ENCODE results near the gene NELFCD.

The NELFCD gene

DNA sequence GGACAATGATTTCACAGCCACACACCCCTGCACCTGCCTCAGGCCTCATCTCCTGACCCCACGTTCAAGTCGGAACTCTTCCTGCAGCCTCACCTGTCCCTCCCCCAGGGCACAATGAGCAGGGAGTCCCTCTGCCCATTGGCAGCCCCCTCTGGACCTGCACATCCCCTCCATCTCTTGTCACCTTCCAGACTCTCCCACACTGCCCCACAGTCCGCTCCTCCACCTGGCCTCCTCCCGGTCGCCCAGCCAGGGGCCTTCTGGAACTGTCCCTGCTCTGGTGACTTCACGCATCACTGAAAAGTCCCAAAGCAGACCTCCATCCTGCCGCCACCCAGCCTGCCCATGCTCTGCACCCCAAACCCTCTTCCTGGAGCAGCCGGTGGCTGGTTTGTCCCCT, 21.3 kb downstream of the NELFCD start:
- H3K9me3 ChIP-seq (ENCODE audit: insufficient read depth, low read length), result no peaks in the 10 kb centered on the region
- DNase-seq (ENCODE audit: low read depth, low spot score), result no peak
- TF ChIP-seq SUZ12 (IDR thresholded peaks at IDR 0.05; ENCODE audit: extremely low read depth, insufficient read depth, insufficient read length), result no peak
- no peak for TF ChIP-seq YY1 (IDR thresholded peaks at IDR 0.05; ENCODE audit: insufficient read depth, insufficient read length)
- no peak for TF ChIP-seq ZNF274 (IDR thresholded peaks at IDR 0.05; ENCODE audit: low read depth, low read length)
- peaks cover 11% of the 10 kb centered on the region for H3K4me1 ChIP-seq (ENCODE audit: insufficient read depth, insufficient read length)
- H3K9ac ChIP-seq (ENCODE audit: insufficient read length, low read depth), result no peak overlapping the region
- H3K4me3 ChIP-seq (ENCODE audit: insufficient read length, low read depth), result no peak overlapping the region
- H3K36me3 ChIP-seq (ENCODE audit: insufficient read depth, insufficient read length, low read length), result peaks cover 52% of the 10 kb centered on the region
- H3K27me3 ChIP-seq (ENCODE audit: insufficient read depth, insufficient read length), result peaks cover 10% of the 10 kb centered on the region

DNA sequence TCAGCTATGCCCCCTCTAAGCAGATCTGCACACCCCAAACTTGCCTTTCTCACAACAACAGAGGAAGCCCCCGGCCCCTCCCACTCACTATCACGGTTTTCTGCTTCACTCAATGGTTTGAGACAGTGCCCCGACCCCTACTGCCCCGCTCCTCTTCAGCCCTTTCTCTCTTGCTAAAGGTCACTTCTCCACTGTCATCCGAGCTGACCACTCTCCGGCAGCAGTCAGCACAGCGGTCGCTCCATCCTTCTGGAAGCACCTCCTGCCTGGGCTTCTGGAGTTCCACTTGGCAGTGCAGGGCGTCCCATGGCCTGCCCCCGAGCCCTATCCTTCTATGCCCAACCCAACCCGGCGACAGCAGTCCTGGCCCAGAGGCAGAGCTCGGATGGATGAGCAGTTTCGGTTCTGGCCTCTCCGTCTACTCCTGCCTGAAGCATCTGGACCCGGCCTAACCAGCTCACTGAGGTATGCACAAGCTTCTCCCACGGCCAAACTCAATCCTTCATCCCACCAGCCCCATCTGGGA, 21.9 kb downstream of the NELFCD start:
- TF ChIP-seq SUZ12 (IDR thresholded peaks at IDR 0.05; ENCODE audit: extremely low read depth, insufficient read depth, insufficient read length) (no peak), YY1 (IDR thresholded peaks at IDR 0.05; ENCODE audit: insufficient read depth, insufficient read length) (no peak), ZNF274 (IDR thresholded peaks at IDR 0.05; ENCODE audit: low read depth, low read length) (no peak)
- Histone ChIP-seq H3K27me3 (ENCODE audit: insufficient read depth, insufficient read length) (peaks cover 16% of the 10 kb centered on the region), H3K36me3 (ENCODE audit: insufficient read depth, insufficient read length, low read length) (peaks cover 47% of the 10 kb centered on the region), H3K4me3 (ENCODE audit: insufficient read length, low read depth) (no peak overlapping the region), H3K4me1 (ENCODE audit: insufficient read depth, insufficient read length) (peaks cover 11% of the 10 kb centered on the region), H3K9me3 (ENCODE audit: insufficient read depth, low read length) (no peaks in the 10 kb centered on the region), H3K9ac (ENCODE audit: insufficient read length, low read depth) (no peak overlapping the region)
- DNase-seq (ENCODE audit: low read depth, low spot score), result no peak

DNA sequence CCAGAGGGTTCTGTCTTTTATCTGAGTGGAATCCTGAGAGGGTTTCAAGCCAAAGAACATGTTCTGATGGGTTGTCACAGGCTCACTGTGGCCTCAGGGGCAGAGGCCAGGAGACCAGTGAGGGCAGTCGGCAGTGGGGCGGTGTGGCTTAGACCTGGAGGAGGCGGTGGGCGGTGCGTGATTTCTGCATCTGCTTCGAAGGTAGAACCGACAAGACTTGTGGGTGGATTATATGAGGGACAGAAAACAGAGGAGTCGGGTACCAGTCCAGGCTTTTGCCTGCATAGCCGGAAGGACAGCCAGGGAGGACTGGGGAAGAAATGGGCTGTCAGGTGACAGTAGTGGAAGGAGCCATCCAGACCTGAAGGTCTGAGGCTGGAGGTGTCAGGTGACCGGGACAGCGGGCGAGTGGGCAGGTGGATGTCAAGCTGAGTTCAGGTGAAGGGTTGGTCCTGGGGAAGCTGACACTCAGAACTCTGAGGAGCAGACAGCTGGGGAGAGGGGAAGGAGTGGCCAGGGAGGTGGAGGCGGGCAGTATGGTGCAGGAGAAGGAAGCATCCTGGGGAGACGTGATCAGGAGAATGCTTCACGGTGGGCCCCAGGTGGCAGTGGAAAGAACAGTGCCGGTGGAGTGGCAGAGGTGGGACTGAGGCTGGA, 22.9 kb downstream of the NELFCD start:
- peaks cover 11% of the 10 kb centered on the region for H3K4me1 ChIP-seq (ENCODE audit: insufficient read depth, insufficient read length)
- H3K4me3 ChIP-seq (ENCODE audit: insufficient read length, low read depth), result no peak overlapping the region
- no peak for DNase-seq (ENCODE audit: low read depth, low spot score)
- peaks cover 26% of the 10 kb centered on the region for H3K27me3 ChIP-seq (ENCODE audit: insufficient read depth, insufficient read length)
- no peak for TF ChIP-seq ZNF274 (IDR thresholded peaks at IDR 0.05; ENCODE audit: low read depth, low read length)
- no peak for TF ChIP-seq SUZ12 (IDR thresholded peaks at IDR 0.05; ENCODE audit: extremely low read depth, insufficient read depth, insufficient read length)
- no peak for TF ChIP-seq YY1 (IDR thresholded peaks at IDR 0.05; ENCODE audit: insufficient read depth, insufficient read length)
- H3K36me3 ChIP-seq (ENCODE audit: insufficient read depth, insufficient read length, low read length), result peaks cover 40% of the 10 kb centered on the region
- H3K9ac ChIP-seq (ENCODE audit: insufficient read length, low read depth), result no peak overlapping the region
- no peaks in the 10 kb centered on the region for H3K9me3 ChIP-seq (ENCODE audit: insufficient read depth, low read length)

DNA sequence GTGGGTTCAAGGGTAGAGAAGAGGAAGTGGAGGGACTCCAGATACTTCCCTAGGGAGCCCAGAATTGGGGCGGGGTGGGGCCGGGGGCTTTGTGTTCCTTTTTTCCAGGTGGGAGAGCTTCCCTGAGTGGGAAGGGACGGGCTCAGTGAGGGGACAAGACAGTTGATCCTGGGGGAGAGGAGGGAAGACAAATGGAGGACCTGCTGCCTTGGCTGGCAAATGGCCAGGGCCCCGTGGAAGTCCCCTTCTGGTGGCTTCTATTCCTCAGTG, 23.4 kb downstream of the NELFCD start:
- Histone ChIP-seq H3K9ac (ENCODE audit: insufficient read length, low read depth) (no peak overlapping the region), H3K27me3 (ENCODE audit: insufficient read depth, insufficient read length) (peaks cover 30% of the 10 kb centered on the region), H3K9me3 (ENCODE audit: insufficient read depth, low read length) (no peaks in the 10 kb centered on the region), H3K36me3 (ENCODE audit: insufficient read depth, insufficient read length, low read length) (peaks cover 35% of the 10 kb centered on the region), H3K4me3 (ENCODE audit: insufficient read length, low read depth) (no peak overlapping the region), H3K4me1 (ENCODE audit: insufficient read depth, insufficient read length) (peaks cover 11% of the 10 kb centered on the region)
- TF ChIP-seq SUZ12 (IDR thresholded peaks at IDR 0.05; ENCODE audit: extremely low read depth, insufficient read depth, insufficient read length) (no peak), ZNF274 (IDR thresholded peaks at IDR 0.05; ENCODE audit: low read depth, low read length) (no peak), YY1 (IDR thresholded peaks at IDR 0.05; ENCODE audit: insufficient read depth, insufficient read length) (no peak)
- no peak for DNase-seq (ENCODE audit: low read depth, low spot score)

DNA sequence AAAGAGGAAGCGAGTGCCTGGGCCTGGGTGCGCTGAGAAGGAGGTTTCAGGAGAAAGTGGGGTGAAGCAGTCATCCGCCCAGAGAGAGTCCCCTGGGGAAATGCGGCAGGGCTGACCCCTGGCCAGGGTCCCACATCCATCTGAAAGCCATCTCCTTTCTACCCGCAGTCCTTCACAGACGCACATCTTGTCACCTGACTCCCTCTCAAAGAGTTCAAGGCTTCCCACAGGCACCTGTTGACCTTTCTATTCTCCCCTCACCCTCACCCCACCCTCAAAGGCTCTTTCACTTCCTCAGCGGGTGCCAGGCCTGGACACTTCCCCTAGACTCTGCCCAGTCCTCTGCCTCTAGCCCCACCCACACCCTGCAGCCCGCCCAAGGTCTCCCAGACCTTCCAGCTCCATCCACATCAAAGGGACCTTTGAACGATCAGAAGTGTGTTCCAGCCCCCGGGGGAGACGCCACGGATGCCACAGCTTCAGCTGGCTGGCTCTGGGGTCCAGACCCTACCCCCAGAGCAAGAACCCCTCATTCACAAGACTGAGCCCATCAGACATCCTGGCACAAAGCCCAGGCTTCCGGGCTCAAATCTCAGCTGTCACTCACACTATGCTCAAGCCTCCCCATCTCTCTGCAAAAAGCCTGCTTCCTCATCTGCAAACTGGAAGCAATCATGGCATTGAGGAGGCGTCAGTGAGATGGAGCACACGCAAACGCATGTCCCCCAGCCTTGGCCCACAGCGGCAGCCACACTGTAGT, 23.9 kb downstream of the NELFCD start:
- H3K4me3 ChIP-seq (ENCODE audit: insufficient read length, low read depth), result no peak overlapping the region
- peaks cover 30% of the 10 kb centered on the region for H3K27me3 ChIP-seq (ENCODE audit: insufficient read depth, insufficient read length)
- peaks cover 34% of the 10 kb centered on the region for H3K36me3 ChIP-seq (ENCODE audit: insufficient read depth, insufficient read length, low read length)
- no peak overlapping the region for H3K9ac ChIP-seq (ENCODE audit: insufficient read length, low read depth)
- TF ChIP-seq ZNF274 (IDR thresholded peaks at IDR 0.05; ENCODE audit: low read depth, low read length) (no peak), SUZ12 (IDR thresholded peaks at IDR 0.05; ENCODE audit: extremely low read depth, insufficient read depth, insufficient read length) (no peak), YY1 (IDR thresholded peaks at IDR 0.05; ENCODE audit: insufficient read depth, insufficient read length) (no peak)
- no peaks in the 10 kb centered on the region for H3K9me3 ChIP-seq (ENCODE audit: insufficient read depth, low read length)
- DNase-seq (ENCODE audit: low read depth, low spot score), result no peak
- peaks cover 11% of the 10 kb centered on the region for H3K4me1 ChIP-seq (ENCODE audit: insufficient read depth, insufficient read length)

DNA sequence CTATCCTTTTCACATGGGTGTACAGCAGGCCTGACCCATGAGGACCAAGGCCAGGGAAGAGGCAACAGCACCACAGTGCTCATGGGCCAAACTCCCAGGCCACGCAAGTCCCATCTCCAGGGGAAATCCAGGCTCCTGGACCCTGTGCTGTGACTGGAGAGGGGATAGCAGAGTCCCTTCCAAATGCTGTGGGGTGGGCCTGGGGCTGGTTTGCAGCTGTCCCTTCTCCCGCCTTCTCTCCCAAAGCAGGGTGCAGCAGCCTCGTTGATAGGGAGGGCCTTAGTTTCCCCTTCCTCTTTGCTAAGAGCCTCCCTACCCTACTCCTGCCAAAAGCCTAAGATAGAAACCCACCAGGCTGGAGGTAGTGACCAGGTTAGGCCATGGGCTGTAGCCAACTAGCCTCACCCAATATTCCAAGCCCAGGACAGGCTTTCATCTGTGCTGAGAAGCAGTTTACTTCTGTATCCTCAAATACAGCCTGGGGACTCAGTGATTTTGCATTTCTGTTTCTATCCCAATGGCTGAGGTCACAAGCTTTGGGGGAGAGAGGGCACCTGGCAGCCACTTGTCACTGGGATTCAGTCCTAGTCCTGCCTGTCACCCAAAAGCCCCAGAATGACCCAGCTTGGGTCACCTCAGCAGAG, 24.6 kb downstream of the NELFCD start:
- Histone ChIP-seq H3K36me3 (ENCODE audit: insufficient read depth, insufficient read length, low read length) (peaks cover 29% of the 10 kb centered on the region), H3K27me3 (ENCODE audit: insufficient read depth, insufficient read length) (peaks cover 35% of the 10 kb centered on the region), H3K4me1 (ENCODE audit: insufficient read depth, insufficient read length) (peaks cover 16% of the 10 kb centered on the region), H3K4me3 (ENCODE audit: insufficient read length, low read depth) (peak overlapping the region; percentile 6), H3K9ac (ENCODE audit: insufficient read length, low read depth) (no peak overlapping the region), H3K9me3 (ENCODE audit: insufficient read depth, low read length) (no peaks in the 10 kb centered on the region)
- DNase-seq (ENCODE audit: low read depth, low spot score), result no peak
- no peak for TF ChIP-seq YY1 (IDR thresholded peaks at IDR 0.05; ENCODE audit: insufficient read depth, insufficient read length)
- TF ChIP-seq SUZ12 (IDR thresholded peaks at IDR 0.05; ENCODE audit: extremely low read depth, insufficient read depth, insufficient read length), result no peak
- no peak for TF ChIP-seq ZNF274 (IDR thresholded peaks at IDR 0.05; ENCODE audit: low read depth, low read length)
